GM18517 (cell line): ENCODE data around the gene CD58.

ENCODE experiments used
- ATAC-seq: cut with Tn5 transposase; IDR thresholded peaks from one replicate; pipeline ENCODE4 v1.9.1; 2021; ENCODE audit warnings: mild to moderate bottlenecking, moderate library complexity; ENCODE audit not compliant: unreplicated experiment

CD58 gene

DNA sequence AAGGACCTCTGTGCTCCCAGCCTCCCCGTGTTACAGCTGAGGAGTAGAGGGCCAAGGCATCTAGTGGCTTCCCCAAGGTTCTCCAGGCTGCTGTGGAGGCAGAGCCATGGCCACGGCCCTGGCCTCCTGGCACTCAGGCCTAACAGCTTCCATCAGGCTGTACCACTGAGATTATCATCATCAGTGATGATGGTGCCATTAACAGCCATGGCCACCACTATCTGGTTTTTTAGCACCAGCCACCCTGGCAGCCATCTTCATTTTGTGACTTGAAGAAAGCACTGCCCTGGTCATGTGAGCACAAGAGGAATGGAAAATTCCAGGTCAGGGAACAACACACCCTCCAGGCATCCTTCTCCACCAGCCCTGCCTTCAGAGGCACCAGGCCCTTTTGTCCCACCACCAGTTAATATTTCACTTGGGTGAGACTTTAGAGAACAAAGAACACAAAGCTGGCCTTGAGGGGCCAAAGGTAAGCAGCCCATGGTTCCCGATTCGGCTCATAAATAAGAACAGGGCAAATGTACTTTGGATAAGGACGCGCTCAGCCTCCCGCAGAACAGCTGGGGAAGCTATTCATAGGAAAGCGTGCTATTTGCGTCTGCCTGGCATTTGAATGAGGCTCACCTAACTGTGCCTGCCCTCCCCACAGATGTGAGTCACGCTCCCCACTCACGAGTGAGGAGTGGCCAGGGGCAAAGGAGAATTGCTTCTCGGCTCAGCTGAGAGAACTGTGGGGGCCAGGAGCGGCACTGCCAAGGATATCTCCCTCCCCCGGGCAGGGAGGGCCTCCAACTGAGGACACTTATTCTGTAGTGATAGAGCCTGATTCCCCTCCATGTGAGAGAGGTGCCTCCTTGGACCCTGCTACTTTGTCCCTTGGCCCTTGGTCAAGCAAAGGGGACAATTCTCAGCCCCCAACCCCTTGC, 95.6 kb downstream of the CD58 start:
- ATAC-seq = no peak

DNA sequence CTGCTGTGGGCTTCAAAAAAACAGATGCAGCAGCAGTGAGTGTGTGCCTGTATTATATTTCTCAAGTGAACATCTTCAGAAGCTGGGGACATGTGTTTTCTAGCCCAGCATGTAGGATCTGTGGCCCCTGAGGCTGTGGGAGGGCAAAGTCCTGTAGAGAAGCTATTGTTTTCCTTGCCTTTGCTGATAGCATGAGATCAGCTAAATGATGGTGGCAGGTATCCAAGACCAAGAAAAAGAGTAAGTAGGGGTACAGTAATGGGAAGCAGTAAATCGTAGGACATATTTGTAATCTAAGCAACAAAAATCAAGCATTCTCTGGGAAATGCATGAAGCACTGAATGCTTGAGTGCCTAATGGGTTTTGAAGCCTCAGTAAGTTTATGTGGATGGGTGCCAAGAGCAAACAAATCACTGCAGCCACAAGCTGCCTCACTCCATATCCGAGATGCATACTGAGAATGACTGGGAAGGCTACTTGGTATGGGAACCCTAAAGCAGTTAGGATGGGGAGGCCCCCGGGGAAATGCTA, 98.3 kb downstream of the CD58 start:
- ATAC-seq = no peak

- ATAC-seq = no peak
Measured at GRCh38 chr1:116471241-116471640, 99.6 kb downstream of the CD58 start.

- ATAC-seq = no peak
Measured at GRCh38 chr1:116470671-116471070, 100.2 kb downstream of the CD58 start.

GRCh38 chr1:116466810-116467557, 103.8 kb downstream of the CD58 start:
- no peak for ATAC-seq

GRCh38 chr1:116465845-116466685, 104.8 kb downstream of the CD58 start:
- no peak for ATAC-seq

- no peak for ATAC-seq
Measured at GRCh38 chr1:116465477-116465844, 105.4 kb downstream of the CD58 start.
